ENCODE results near the gene ABCA2.

DNA sequence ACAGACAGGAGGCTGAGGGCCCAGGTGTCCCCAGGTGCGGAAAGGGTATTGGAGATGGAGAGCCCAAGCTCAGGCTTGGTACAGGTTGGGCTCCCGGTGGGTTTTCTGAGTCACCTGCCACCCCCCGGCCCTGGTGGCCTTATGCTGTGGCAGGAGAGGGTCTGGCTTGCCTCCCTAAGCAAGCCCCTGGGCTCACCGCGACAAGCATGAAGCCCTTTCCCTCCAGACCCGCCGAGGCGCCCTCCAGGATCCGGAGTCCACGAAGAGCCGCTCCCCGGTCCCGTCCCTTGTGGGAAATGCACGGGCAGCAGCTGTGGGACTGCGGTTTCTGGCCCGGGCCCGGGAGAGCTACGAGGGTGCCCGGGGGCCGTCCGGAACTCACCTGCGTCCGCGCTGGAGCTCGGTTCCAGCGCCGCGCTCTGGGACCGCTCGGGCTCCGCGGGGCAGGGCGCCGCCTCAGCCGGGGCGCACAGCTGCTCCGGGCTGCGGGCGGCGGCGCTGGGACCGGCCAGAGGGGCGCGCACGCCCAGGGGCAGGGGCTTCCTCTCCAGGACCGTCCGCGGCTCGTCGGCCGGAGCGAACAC lies 41.6 kb upstream of the ABCA2 start:
- TF ChIP-seq ZNF565 (CRISPR knock-in tag; conservative IDR thresholded peaks at IDR 0.05; ENCODE audit: low read depth): no peak
- no peak for TF ChIP-seq ESRRG (CRISPR knock-in tag; IDR thresholded peaks at IDR 0.05)
- TF ChIP-seq ZNF70 (CRISPR knock-in tag; IDR thresholded peaks at IDR 0.05): no peak
- no peak for TF ChIP-seq ARNTL (CRISPR knock-in tag; IDR thresholded peaks at IDR 0.05; ENCODE audit: borderline replicate concordance, low read depth)
- no peak for TF ChIP-seq ZFP3 (CRISPR knock-in tag; IDR thresholded peaks at IDR 0.05)
- TF ChIP-seq, protein P1, sequence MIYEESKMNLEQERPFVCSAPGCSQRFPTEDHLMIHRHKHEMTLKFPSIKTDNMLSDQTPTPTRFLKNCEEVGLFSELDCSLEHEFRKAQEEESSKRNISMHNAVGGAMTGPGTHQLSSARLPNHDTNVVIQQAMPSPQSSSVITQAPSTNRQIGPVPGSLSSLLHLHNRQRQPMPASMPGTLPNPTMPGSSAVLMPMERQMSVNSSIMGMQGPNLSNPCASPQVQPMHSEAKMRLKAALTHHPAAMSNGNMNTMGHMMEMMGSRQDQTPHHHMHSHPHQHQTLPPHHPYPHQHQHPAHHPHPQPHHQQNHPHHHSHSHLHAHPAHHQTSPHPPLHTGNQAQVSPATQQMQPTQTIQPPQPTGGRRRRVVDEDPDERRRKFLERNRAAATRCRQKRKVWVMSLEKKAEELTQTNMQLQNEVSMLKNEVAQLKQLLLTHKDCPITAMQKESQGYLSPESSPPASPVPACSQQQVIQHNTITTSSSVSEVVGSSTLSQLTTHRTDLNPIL (CRISPR knock-in tag; IDR thresholded peaks at IDR 0.05; ENCODE audit: low read depth): no peak
- no peak for TF ChIP-seq RARB (CRISPR knock-in tag; IDR thresholded peaks at IDR 0.05)
- no peak for TF ChIP-seq SNAI2 (CRISPR knock-in tag; IDR thresholded peaks at IDR 0.05)
- TF ChIP-seq ZNF8 (CRISPR knock-in tag; IDR thresholded peaks at IDR 0.05): no peak
- no peak for TF ChIP-seq ISL1 (CRISPR knock-in tag; IDR thresholded peaks at IDR 0.05)
- TF ChIP-seq, protein P2, sequence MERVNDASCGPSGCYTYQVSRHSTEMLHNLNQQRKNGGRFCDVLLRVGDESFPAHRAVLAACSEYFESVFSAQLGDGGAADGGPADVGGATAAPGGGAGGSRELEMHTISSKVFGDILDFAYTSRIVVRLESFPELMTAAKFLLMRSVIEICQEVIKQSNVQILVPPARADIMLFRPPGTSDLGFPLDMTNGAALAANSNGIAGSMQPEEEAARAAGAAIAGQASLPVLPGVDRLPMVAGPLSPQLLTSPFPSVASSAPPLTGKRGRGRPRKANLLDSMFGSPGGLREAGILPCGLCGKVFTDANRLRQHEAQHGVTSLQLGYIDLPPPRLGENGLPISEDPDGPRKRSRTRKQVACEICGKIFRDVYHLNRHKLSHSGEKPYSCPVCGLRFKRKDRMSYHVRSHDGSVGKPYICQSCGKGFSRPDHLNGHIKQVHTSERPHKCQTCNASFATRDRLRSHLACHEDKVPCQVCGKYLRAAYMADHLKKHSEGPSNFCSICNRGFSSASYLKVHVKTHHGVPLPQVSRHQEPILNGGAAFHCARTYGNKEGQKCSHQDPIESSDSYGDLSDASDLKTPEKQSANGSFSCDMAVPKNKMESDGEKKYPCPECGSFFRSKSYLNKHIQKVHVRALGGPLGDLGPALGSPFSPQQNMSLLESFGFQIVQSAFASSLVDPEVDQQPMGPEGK (CRISPR knock-in tag; IDR thresholded peaks at IDR 0.05; ENCODE audit: borderline replicate concordance): no peak
- no peak for TF ChIP-seq ZC3H10 (CRISPR knock-in tag; IDR thresholded peaks at IDR 0.05)
- TF ChIP-seq, protein P3, sequence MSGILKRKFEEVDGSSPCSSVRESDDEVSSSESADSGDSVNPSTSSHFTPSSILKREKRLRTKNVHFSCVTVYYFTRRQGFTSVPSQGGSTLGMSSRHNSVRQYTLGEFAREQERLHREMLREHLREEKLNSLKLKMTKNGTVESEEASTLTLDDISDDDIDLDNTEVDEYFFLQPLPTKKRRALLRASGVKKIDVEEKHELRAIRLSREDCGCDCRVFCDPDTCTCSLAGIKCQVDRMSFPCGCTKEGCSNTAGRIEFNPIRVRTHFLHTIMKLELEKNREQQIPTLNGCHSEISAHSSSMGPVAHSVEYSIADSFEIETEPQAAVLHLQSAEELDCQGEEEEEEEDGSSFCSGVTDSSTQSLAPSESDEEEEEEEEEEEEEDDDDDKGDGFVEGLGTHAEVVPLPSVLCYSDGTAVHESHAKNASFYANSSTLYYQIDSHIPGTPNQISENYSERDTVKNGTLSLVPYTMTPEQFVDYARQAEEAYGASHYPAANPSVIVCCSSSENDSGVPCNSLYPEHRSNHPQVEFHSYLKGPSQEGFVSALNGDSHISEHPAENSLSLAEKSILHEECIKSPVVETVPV (CRISPR knock-in tag; IDR thresholded peaks at IDR 0.05): no peak
- TF ChIP-seq ZFP30 (CRISPR knock-in tag; IDR thresholded peaks at IDR 0.05): no peak

Data from SK-N-SH treated with all-trans-retinoic acid at 6 μM for 48 hours (cell line).